ENCODE data around the gene UBE2J2.

- TF ChIP-seq SUZ12 (IDR thresholded peaks at IDR 0.05; ENCODE audit: low read depth, low read length) (no peak), ZC3H4 (CRISPR knock-in tag; IDR thresholded peaks at IDR 0.05; ENCODE audit: borderline replicate concordance) (no peak), POLR2A (IDR thresholded peaks at IDR 0.05; ENCODE audit: insufficient read depth in 1 of 2, low read depth in 2 of 2, low read length in 2 of 2) (no peak), TAF1 (CRISPR knock-in tag; IDR thresholded peaks at IDR 0.05) (no peak), BHLHE40 (IDR thresholded peaks at IDR 0.05; ENCODE audit: low read length) (no peak), DNMT3B (CRISPR knock-in tag; conservative IDR thresholded peaks at IDR 0.05) (no peak), ZNF431 (CRISPR knock-in tag; IDR thresholded peaks at IDR 0.05; ENCODE audit: borderline replicate concordance, low read depth) (no peak), BRF2 (CRISPR knock-in tag; IDR thresholded peaks at IDR 0.05) (no peak), SOX6 (IDR thresholded peaks at IDR 0.05) (no peak), SOX6 (CRISPR knock-in tag; IDR thresholded peaks at IDR 0.05) (no peak)
- TF ChIP-seq, protein P1, sequence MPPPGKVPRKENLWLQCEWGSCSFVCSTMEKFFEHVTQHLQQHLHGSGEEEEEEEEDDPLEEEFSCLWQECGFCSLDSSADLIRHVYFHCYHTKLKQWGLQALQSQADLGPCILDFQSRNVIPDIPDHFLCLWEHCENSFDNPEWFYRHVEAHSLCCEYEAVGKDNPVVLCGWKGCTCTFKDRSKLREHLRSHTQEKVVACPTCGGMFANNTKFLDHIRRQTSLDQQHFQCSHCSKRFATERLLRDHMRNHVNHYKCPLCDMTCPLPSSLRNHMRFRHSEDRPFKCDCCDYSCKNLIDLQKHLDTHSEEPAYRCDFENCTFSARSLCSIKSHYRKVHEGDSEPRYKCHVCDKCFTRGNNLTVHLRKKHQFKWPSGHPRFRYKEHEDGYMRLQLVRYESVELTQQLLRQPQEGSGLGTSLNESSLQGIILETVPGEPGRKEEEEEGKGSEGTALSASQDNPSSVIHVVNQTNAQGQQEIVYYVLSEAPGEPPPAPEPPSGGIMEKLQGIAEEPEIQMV (CRISPR knock-in tag; IDR thresholded peaks at IDR 0.05; ENCODE audit: low read depth) = no peak
Measured at GRCh38 chr1:1322952-1323351, 49.3 kb upstream of the UBE2J2 start.

Measured in HepG2 (cell line).